Activated CD8-positive, alpha-beta T cell treated with anti-CD3 and anti-CD28 coated beads for 36 hours (primary cell): ENCODE data around the gene PPP2R1B. TPM values are rescaled to one million over a fixed set of nuclear protein-coding genes. Genes with fewer than 3 reads are reported as not detected.
"Not testable (repeated sequence)": the region's sequence is repeated elsewhere in the genome, so short reads cannot be mapped to it uniquely, and the experiment has no call there.

ENCODE experiments used
- ATAC-seq: fragments of 200-7000 bp; cut with Tn5 transposase; one replicate; pipeline ENCODE4 v1.10.0; 2021; ENCODE audit warnings: mild to moderate bottlenecking, moderate library complexity
- CTCF ChIA-PET: fragments of 350-600 bp; sonication (Branson Sonifier 250); formaldehyde crosslinking; loops from one replicate; lab custom pipeline; 2021; ENCODE audit warnings: antibody characterized with exemption; lab: Charles Lee
- POLR2A ChIA-PET: fragments of 350-600 bp; sonication (Branson Sonifier 250); formaldehyde crosslinking; loops from one replicate; lab custom pipeline; 2021; ENCODE audit warnings: antibody characterized with exemption; lab: Charles Lee
- DNase-seq: peaks from one replicate; pipeline ENCODE4 v3.0.0-alpha.2; 2020
- H3K27ac Mint-ChIP-seq: one replicate; pipeline ENCODE4 v1.8.0; 2021; ENCODE audit warnings: mild to moderate bottlenecking, mixed read lengths
- H3K27me3 Mint-ChIP-seq: one replicate; pipeline ENCODE4 v1.8.0; 2021; ENCODE audit warnings: mixed read lengths
- H3K36me3 Mint-ChIP-seq: one replicate; pipeline ENCODE4 v1.8.0; 2021; ENCODE audit warnings: low read depth, mixed read lengths
- H3K4me1 Mint-ChIP-seq: one replicate; pipeline ENCODE4 v1.8.0; 2021; ENCODE audit warnings: low read depth, mixed read lengths
- H3K4me3 Mint-ChIP-seq: one replicate; pipeline ENCODE4 v1.8.0; 2021; ENCODE audit warnings: mild to moderate bottlenecking, moderate library complexity, mixed read lengths
- H3K9me3 Mint-ChIP-seq: one replicate; pipeline ENCODE4 v1.8.0; 2021; ENCODE audit warnings: mixed read lengths
- CTCF ChIP-seq: fragments of 200-600 bp; IDR thresholded peaks from one replicate; pipeline ENCODE4 v1.8.0; 2022; ENCODE audit warnings: antibody characterized with exemption, mild to moderate bottlenecking
- intact Hi-C: fragments of 100-400 bp; cut with micrococcal nuclease; formaldehyde crosslinking; loops from one replicate; pipeline ENCODE4 v1.10.0; 2022
- total RNA-seq, 2 experiments: library from RNA; stranded (reverse); gene quantifications; one replicate each; pipeline ENCODE4 v1.2.3, GENCODE V29; 2021

PPP2R1B gene
- total RNA-seq, 2 experiments from 2014 or later, result 49.7 to 54.0 TPM

- POLR2A ChIA-PET, result no interaction called here
- H3K4me3 Mint-ChIP-seq, result no peak overlapping the region
- H3K36me3 Mint-ChIP-seq, result no peaks in the 10 kb centered on the region
- H3K9me3 Mint-ChIP-seq, result no peaks in the 10 kb centered on the region
- no peak overlapping the region for H3K27ac Mint-ChIP-seq
- H3K27me3 Mint-ChIP-seq, result no peaks in the 10 kb centered on the region
- intact Hi-C loops, result no loop called here
- CTCF ChIA-PET, result interaction anchor here (0.8 to 2.1 kb wide), 3 partner anchors 69 to 326 kb away, joined by 3 to 5 read pairs (median 3); no protein-coding TSS in a partner anchor
- ATAC-seq (no peak), DNase-seq (no peak)
- H3K4me1 Mint-ChIP-seq, result no peaks in the 10 kb centered on the region
- TF ChIP-seq CTCF, result no peak
Measured at GRCh38 chr11:111772535-111772934, 6.3 kb upstream of the PPP2R1B start.

- H3K4me3 Mint-ChIP-seq, ATAC-seq, H3K27ac Mint-ChIP-seq, CTCF ChIA-PET, POLR2A ChIA-PET, H3K27me3 Mint-ChIP-seq, H3K36me3 Mint-ChIP-seq, H3K9me3 Mint-ChIP-seq, H3K4me1 Mint-ChIP-seq, intact Hi-C loops, DNase-seq: not testable (repeated sequence)
Measured at GRCh38 chr11:111771205-111771604, 5.0 kb upstream of the PPP2R1B start.

GRCh38 chr11:111770581-111771134 lies 4.5 kb upstream of the PPP2R1B start:
- H3K4me3 Mint-ChIP-seq, result no peak overlapping the region
- H3K9me3 Mint-ChIP-seq, result no peaks in the 10 kb centered on the region
- no peaks in the 10 kb centered on the region for H3K36me3 Mint-ChIP-seq
- intact Hi-C loops, result no loop called here
- CTCF ChIA-PET, result no interaction called here
- H3K27me3 Mint-ChIP-seq, result no peaks in the 10 kb centered on the region
- TF ChIP-seq CTCF, result no peak
- ATAC-seq, result no peak
- no peak for DNase-seq
- no peak overlapping the region for H3K27ac Mint-ChIP-seq
- H3K4me1 Mint-ChIP-seq, result peaks cover 7% of the 10 kb centered on the region
- POLR2A ChIA-PET, result no interaction called here

- Mint-ChIP-seq H3K9me3 (no peaks in the 10 kb centered on the region), H3K4me1 (peaks cover 30% of the 10 kb centered on the region), H3K36me3 (peaks cover 31% of the 10 kb centered on the region), H3K27ac (peak overlapping the region; percentile 98), H3K4me3 (peak overlapping the region; percentile 99), H3K27me3 (no peaks in the 10 kb centered on the region)
- POLR2A ChIA-PET, result interaction anchor here (0.7 to 1.5 kb wide), 11 partner anchors 10 to 276 kb away, joined by 3 to 5 read pairs (median 3); partner anchors contain the start of gene SIK2
- CTCF ChIA-PET, result interaction anchor here (0.7 to 10.9 kb wide), 13 partner anchors 9 to 233 kb away, joined by 3 to 91 read pairs (median 4); partner anchors contain the start of gene SIK2
- no peak for DNase-seq
- intact Hi-C loops, result no loop called here
- ATAC-seq, result no peak
- no peak for TF ChIP-seq CTCF
Measured at GRCh38 chr11:111766834-111767142, 599 bp upstream of the PPP2R1B start.

DNA sequence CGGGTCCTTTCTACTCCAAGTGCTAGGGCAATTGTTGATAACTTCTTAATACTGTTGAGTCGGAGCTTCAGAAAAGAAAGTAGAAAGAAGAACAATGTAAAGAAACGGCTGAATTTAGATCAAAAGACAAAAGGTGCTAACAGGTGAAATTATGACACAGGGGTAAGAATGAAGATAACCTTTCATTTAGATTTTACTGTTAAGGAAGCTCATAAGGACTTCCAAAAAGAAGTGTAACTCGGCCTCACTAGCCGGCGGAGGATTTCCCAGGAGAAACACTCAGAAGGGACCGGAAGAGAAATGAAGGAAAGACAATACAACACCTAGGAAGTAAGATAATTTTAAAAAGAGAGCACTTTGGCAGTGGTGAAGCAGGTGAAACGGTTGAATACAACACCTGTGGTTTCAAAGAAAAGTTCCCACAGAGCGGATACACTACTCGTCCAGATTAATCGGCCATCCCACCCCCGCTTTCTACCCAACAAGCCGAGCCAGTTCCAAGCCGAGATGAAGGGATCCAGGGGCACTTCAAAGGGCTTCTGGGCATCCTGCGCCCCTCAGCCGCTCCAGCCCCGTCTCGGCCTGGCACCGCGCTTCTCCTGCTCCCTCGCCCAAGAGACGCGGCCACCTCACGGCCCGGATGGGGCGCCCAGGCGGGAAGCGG lies 737 bp downstream of the PPP2R1B start:
- Mint-ChIP-seq H3K4me3 (peak overlapping the region; percentile 99), H3K4me1 (peaks cover 30% of the 10 kb centered on the region), H3K36me3 (peaks cover 40% of the 10 kb centered on the region), H3K9me3 (no peaks in the 10 kb centered on the region), H3K27ac (peak overlapping the region; percentile 98), H3K27me3 (no peaks in the 10 kb centered on the region)
- intact Hi-C loops, result no loop called here
- ChIA-PET POLR2A (interaction anchor here (0.7 to 1.3 kb wide), 5 partner anchors 10 to 153 kb away, joined by 3 to 4 read pairs (median 3); no protein-coding TSS in a partner anchor), CTCF (interaction anchor here (0.6 to 10.9 kb wide), 12 partner anchors 11 to 182 kb away, joined by 3 to 91 read pairs (median 4); partner anchors contain the start of genes ALG9 and SIK2)
- DNase-seq (no peak), ATAC-seq (no peak)
- no peak for TF ChIP-seq CTCF
